ENCODE results near the gene PLEKHM2. TPM values are rescaled to one million over a fixed set of nuclear protein-coding genes. Genes with fewer than 3 reads are reported as not detected.

The PLEKHM2 gene
- total RNA-seq, 1 donor from 2014 or later = 16.7 TPM

GRCh38 chr1:15736038-15736891 is 52.1 kb downstream of the PLEKHM2 start, which contains the start of gene SLC25A34:
SLC25A34 (plus strand) TSS chr1:15736258; CDS start chr1:15736486, 228 bp downstream.
- no peaks in the 10 kb centered on the region for H3K36me3 ChIP-seq
- no peaks in the 10 kb centered on the region for H3K27me3 ChIP-seq

DNA sequence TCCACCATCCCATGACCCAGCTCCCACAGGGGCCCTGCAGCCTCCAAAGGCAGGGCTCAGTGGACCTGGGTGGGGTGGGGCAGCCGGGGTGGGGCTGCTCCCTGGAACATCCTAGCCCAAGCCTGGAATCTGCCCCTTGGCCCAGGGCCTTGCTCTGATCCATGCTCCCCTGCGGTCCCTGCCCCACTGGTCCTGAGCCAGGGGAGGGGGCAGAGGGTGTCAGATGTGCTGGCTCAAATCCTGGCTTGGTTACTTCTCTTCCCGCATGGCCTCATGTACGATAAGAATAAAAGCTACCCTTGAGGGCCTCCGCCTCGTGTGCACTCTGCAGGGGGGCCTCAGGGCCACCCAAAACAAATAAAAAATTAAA is 52.8 kb downstream of the PLEKHM2 start:
- Histone ChIP-seq H3K4me3 (no peak overlapping the region), H3K27ac (no peak overlapping the region), H3K27me3 (no peaks in the 10 kb centered on the region), H2AFZ (replicated peaks) (no peak overlapping the region), H3K4me1 (peaks cover 9% of the 10 kb centered on the region), H3K79me2 (ENCODE audit: low read depth) (no peaks in the 10 kb centered on the region), H3K4me2 (no peak overlapping the region), H3K36me3 (no peaks in the 10 kb centered on the region), H3K9me3 (ENCODE audit: low read depth) (no peaks in the 10 kb centered on the region), H3K9ac (no peak overlapping the region), H3F3A (ENCODE audit: low read depth) (peaks cover 4% of the 10 kb centered on the region), H4K20me1 (ENCODE audit: low read depth) (no peaks in the 10 kb centered on the region)
- no peak for TF ChIP-seq EZH2phosphoT487 (IDR thresholded peaks at IDR 0.05)
- TF ChIP-seq EZH2 (IDR thresholded peaks at IDR 0.05) = no peak
- TF ChIP-seq CTCF (IDR thresholded peaks at IDR 0.05) = no peak
- Mint-ChIP-seq H3K4me1 (peaks cover 22% of the 10 kb centered on the region), H3K27me3 (ENCODE audit: insufficient read depth, low read depth) (peaks cover 3% of the 10 kb centered on the region), H3K9me3 (no peaks in the 10 kb centered on the region), H3K4me3 (no peak overlapping the region), H3K27ac (no peak overlapping the region), H3K36me3 (peaks cover 3% of the 10 kb centered on the region)
- DNase-seq (ENCODE audit: low spot score) = no peak

More at GRCh38 chr1:15736038-15736891, 52.1 kb downstream of the PLEKHM2 start, which contains the start of gene SLC25A34:
- Histone ChIP-seq H2AFZ (replicated peaks) (no peak within 1 kb of the TSS), H3K79me2 (ENCODE audit: low read depth) (no peaks in the 10 kb centered on the region), H3K4me1 (peaks cover 5% of the 10 kb centered on the region), H3F3A (ENCODE audit: low read depth) (peaks cover 4% of the 10 kb centered on the region), H3K9me3 (ENCODE audit: low read depth) (no peaks in the 10 kb centered on the region), H3K4me2 (no peak within 1 kb of the TSS), H3K27ac (no peak within 1 kb of the TSS), H4K20me1 (ENCODE audit: low read depth) (no peaks in the 10 kb centered on the region), H3K9ac (no peak within 1 kb of the TSS), H3K4me3 (no peak within 1 kb of the TSS)
- Mint-ChIP-seq H3K36me3 (peaks cover 3% of the 10 kb centered on the region), H3K27ac (no peak within 1 kb of the TSS), H3K4me1 (peaks cover 18% of the 10 kb centered on the region), H3K9me3 (no peaks in the 10 kb centered on the region), H3K4me3 (no peak within 1 kb of the TSS), H3K27me3 (ENCODE audit: insufficient read depth, low read depth) (peaks cover 3% of the 10 kb centered on the region)
- DNase-seq (ENCODE audit: low spot score) = no peak
- TF ChIP-seq EZH2 (IDR thresholded peaks at IDR 0.05) (no peak), CTCF (IDR thresholded peaks at IDR 0.05) (no peak), EZH2phosphoT487 (IDR thresholded peaks at IDR 0.05) (no peak)

DNA sequence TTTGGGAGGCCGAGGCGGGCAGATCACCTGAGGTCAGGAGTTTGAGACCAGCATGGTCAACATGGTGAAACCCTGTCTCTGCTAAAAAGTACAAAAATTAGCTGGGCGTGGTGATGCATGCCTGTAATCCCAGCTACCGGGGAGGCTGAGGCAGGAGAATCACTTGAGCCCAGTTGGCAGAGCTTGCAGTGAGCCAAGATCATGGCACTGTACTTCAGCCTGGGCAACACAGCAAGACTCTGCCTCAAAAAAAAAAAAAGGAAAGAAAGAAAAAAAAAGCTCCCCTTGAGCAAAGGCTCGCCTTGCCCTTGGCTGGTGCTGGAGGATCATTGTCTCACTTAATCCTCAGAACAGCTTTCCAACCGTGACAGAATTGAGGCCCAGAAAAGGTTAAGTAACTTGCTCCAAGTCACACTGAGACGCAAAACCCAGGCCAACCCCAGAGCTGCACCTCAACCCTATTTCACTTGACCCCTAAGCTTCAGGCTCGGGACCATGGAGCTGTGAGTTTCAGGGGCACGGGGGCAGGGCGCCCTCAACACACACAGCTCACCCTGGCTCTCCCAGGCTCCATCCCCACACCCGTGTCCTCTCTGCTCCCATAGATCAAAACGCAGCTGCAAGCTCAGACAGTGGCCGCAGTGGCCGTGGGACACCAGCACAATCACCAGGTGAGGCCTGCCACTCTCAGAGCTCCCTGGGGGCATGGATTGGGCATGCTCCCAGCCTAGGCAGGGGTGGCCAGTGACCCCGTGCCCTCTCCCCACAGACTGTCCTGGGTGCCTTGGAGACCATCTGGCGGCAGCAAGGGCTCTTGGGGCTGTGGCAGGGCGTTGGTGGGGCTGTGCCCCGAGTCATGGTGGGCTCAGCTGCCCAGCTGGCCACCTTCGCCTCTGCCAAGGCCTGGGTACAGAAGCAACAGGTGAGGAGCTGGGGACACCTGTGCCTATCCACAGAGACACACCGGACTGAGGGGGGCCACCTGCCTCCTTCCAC is 53.5 kb downstream of the PLEKHM2 start:
- Mint-ChIP-seq H3K27me3 (ENCODE audit: insufficient read depth, low read depth) (peaks cover 3% of the 10 kb centered on the region), H3K27ac (peak overlapping the region; percentile 82), H3K9me3 (no peaks in the 10 kb centered on the region), H3K36me3 (peaks cover 3% of the 10 kb centered on the region), H3K4me1 (peaks cover 22% of the 10 kb centered on the region), H3K4me3 (peak overlapping the region; percentile 21)
- TF ChIP-seq EZH2 (IDR thresholded peaks at IDR 0.05) (no peak), EZH2phosphoT487 (IDR thresholded peaks at IDR 0.05) (no peak), CTCF (IDR thresholded peaks at IDR 0.05) (no peak)
- no peak for DNase-seq (ENCODE audit: low spot score)
- Histone ChIP-seq H3K4me3 (no peak overlapping the region), H3K9ac (no peak overlapping the region), H3F3A (ENCODE audit: low read depth) (peaks cover 4% of the 10 kb centered on the region), H3K36me3 (no peaks in the 10 kb centered on the region), H3K27ac (no peak overlapping the region), H3K4me1 (peaks cover 9% of the 10 kb centered on the region), H3K9me3 (ENCODE audit: low read depth) (no peaks in the 10 kb centered on the region), H3K27me3 (no peaks in the 10 kb centered on the region), H3K79me2 (ENCODE audit: low read depth) (no peaks in the 10 kb centered on the region), H4K20me1 (ENCODE audit: low read depth) (no peaks in the 10 kb centered on the region), H3K4me2 (no peak overlapping the region), H2AFZ (replicated peaks) (no peak overlapping the region)
